Tibial nerve (tissue), 4 donors: ENCODE measurements around the gene MATN1.

Experiments used
- CTCF ChIP-seq, 5 experiments: fragments of 200-600 bp in 3 of 5; fragments of 450-650 bp in 2 of 5; sonication (generic) in 3 of 5; IDR thresholded peaks; one replicate each; pipeline ENCODE4 v1.5.1; 2016 to 2019; ENCODE audit warnings: antibody characterized with exemption in 5 of 5, mild to moderate bottlenecking in 3 of 5, moderate library complexity in 2 of 5
- EP300 ChIP-seq, 2 donors: sonication (generic); formaldehyde crosslinking; IDR thresholded peaks; one replicate each; pipeline ENCODE4 v1.6.1; 2017; ENCODE audit warnings: antibody characterized with exemption in 2 of 2, mild to moderate bottlenecking in 1 of 2
- POLR2A ChIP-seq, 2 donors: fragments of 450-650 bp; IDR thresholded peaks; one replicate each; pipeline ENCODE4 v1.6.1; 2017; ENCODE audit warnings: antibody characterized with exemption in 2 of 2, mild to moderate bottlenecking in 2 of 2, moderate library complexity in 2 of 2

- TF ChIP-seq POLR2A (IDR thresholded peaks at IDR 0.05) (no peak), CTCF (IDR thresholded peaks at IDR 0.05) (no peak), EP300 (IDR thresholded peaks at IDR 0.05) (no peak)
Observed at GRCh38 chr1:30755334-30755733, 31.9 kb upstream of the MATN1 start.
